GM21390 (cell line): ENCODE measurements around the gene NPM3.
"Not testable (repeated sequence)": the region's sequence is repeated elsewhere in the genome, so short reads cannot be mapped to it uniquely, and the experiment has no call there.

Experiments used
- ATAC-seq: cut with Tn5 transposase; IDR thresholded peaks from one replicate; pipeline ENCODE4 v1.9.1; 2021; ENCODE audit not compliant: unreplicated experiment

The NPM3 gene

DNA sequence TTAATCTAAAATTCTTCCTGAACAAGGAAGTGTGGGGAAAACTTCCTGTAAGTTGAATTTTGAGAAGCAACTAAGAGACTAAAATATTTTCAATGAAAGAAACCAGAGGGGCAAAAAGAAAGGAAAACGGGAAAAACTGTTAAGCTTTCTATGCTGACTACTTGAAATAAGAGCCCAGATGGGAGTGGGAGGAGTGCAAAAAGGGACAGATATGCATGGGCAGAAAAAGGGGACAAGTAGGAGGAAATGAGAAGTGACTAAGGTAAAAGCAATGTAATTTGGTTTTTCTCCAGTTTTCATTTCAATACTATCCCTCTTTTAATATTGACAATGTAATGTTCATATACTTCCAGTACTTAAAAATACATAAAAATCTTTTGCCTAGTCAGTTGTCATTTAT is 23.9 kb upstream of the NPM3 start:
- ATAC-seq = no peak

DNA sequence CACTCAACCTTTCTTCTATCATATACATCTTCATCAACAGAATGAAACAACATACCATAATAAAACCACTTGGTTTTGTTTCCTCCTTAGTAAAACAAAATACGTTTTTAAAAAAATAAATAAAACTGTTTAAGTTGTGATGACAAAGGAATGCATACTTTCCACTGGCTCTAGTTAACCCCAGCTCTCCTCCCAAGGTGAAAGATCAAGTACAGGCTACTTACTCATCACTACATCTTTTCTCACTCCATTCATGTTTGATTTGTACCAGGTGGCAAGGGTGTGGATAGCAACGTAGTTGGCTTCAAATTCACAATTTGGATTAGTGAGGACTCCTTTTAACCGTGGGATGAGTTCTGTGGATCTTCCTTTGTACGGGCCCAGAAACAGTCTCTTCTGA is 20.3 kb upstream of the NPM3 start:
- no peak for ATAC-seq

DNA sequence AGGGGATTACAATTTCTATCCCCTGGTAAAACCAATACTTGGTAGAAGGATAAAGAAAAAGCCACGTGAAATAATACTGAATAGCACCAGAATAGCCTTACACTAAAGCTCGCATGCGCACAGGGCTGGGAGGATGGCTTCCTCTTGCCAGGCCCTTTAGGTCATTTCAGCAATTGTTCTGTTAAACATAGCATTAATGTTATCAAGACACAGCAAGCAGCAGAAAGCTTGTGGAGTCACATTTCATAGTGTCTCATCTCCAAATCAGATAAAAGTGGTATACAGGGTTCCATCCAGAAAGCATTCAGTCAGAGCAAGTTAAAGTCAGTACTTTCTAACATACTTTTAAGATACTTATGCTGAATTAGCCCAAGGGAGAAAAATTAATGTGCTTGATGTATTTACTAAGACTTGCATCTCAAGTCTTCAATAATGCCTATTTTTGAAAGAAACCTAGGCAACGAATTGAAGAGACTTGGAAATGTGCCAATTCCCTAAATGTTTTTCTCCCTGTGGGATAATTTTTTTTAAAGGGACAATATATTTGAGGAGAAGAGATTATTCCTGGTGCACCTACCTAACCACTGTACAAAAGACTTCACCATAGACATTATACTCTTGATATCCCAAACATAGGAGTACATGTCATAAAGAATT is 14.3 kb upstream of the NPM3 start:
- no peak for ATAC-seq

DNA sequence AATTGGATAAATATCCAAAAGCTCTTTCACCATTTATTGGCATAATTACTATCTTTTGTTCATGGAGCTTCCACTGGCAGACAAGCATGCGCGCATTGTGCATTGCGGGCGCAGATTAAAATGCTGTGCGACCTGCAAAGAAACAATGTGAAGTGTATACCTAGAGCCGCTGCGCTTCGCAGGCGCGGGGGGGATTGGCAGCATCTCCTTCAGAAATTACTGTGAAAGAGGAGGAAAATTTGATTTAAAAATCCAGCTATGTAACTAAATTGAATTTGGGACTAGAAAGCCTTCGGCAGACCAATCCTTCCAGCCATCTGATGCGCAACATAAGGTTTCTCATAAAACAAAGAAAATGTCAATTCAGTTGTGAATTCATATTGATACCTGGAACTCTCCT is 10.3 kb upstream of the NPM3 start:
- no peak for ATAC-seq

DNA sequence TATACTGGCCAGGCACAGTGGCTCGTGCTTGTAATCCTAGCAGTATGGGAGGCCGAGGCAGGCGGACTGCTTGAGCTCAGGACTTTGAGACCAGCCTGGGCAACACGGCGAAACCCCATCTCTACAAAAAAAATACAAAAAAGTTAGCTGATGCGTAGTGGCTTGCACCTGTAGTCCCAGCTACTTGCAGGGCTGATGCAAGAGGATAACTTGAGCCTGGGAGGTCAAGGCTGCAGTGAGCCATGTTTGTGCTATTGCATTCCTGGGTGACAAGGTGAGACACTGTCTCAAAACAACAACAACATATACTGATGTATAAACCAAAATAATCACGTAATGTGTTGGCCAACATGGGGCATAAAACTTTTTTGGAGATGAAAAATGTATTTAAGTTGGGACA is 6.4 kb upstream of the NPM3 start:
- ATAC-seq = no peak

DNA sequence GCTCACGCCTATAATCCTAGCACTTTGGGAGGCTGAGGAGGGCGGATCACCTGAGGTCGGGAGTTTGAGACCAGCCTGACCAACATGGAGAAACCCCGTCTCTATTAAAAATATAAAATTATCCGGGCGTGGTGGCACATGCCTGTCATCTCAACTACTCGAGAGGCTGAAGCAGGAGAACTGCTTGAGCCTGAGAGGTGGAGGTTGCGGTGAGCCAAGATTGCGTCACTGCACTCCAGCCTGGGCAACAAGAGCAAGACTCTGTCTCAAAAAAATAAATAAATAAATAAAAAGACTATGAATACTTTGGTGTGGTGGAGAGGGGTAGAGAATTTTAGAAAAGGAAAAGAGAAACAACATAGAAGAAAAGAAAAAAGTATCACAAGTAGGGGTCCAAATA is 6.0 kb upstream of the NPM3 start:
- ATAC-seq = not testable (repeated sequence)

DNA sequence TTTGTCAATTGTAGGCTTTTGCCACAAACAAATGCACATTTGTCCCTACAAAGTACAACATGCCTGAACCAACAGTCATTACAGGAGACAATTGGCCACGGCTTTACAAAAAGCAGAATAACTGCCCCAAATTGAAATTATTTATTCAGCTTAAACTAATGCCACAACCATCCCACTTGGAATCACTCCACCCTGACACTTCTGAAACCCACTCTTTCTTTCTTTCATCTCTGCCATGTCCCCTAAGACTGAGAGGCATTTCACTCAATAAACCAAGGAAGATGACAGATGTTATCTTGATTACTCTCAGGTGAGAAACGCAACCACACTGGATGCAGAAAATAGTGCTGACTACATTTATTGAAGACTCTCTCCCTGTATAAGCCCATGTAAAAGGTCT is 2.6 kb upstream of the NPM3 start:
- ATAC-seq = no peak

DNA sequence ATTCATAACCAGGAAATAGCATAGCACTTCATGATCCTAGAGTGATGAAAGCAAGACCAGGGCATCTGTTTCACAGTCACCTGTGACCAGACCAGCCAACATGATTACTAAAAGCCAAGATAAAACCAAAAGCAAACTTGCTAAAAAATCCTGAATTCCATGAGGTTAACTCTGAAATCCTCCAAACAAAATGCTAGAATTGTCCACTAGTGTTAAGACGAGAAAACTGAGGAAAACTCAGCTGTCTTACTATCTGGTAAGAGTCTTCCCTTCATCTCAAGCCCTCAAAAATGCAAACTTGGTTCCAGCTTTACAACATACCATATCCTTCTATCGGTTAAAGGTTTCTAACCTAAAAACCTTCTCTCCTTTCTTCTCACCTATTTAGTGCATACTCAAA is 1.3 kb upstream of the NPM3 start:
- ATAC-seq = no peak

DNA sequence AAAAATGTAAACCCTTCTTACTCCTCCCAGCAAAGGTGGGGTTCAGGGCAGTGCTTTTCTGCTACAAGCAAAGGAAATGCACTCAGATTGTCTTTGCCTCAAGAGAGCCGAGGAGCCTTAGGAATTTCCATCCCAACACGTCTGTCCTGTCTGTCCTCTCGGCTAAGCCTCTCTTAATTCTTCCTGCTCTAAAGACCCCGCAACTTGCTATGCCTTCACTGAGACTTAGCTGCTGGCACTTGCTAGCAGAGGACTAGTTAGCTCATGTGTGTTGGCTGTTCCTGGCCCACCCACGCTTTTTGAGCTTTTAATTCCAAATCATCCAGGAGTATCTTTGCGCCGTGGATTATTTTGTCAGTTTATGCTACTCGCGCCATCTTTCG is 481 bp upstream of the NPM3 start:
- no peak for ATAC-seq

DNA sequence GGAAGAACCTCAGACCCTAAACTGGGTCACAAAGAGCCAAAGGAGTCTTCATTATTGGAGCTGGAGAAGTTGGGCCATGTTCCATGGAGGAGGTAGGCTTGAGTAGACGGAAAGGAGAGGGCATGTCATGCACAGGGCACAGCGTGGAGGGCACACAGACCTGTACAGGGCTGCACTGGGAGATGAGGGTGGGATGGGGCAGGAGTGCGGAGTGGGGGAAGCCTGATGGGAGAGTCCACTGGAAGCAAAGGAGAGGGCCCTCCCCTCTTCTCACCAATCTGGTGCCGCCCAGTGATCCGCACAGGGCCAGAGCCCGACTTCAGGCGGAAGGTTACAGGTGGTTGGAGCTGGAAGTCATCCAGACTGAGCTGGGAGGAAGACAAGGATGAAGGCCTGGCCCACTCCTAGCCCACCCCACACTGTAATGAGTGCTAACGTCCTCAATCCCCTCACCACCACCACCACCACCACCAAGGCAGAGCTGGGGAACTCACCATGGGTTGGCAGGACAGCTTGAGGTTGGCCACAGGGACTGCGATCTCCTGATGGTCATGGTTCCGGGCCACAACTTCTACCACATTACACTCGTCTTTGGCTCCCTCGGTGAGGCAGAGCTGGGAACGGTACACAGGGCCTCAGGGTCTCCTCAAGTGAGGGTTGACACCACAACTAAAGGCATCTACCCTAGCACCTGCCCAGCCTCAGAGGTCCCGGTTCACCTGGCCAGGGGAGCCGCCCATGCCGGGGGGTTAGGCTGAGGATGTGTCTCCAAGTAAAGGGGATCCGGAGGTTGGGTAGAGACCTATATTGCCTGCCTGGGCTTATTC is 1.0 kb downstream of the NPM3 start:
- ATAC-seq = no peak

DNA sequence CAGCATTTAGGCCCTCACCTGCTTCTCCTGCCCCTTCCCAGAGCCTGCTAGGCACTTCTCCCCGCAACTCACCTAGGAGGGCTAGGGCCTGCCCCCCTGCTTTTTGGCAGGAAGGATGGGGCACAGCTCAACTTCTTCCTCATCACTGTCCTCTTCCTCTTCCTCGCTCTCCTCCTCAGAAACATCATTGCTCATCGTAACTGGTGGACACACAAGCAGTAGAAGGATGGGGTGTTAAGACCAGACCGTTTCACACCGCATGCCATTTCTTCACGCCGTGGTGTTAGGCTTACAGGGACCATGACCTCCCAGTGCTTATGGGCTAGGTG is 1.6 kb downstream of the NPM3 start:
- no peak for ATAC-seq

DNA sequence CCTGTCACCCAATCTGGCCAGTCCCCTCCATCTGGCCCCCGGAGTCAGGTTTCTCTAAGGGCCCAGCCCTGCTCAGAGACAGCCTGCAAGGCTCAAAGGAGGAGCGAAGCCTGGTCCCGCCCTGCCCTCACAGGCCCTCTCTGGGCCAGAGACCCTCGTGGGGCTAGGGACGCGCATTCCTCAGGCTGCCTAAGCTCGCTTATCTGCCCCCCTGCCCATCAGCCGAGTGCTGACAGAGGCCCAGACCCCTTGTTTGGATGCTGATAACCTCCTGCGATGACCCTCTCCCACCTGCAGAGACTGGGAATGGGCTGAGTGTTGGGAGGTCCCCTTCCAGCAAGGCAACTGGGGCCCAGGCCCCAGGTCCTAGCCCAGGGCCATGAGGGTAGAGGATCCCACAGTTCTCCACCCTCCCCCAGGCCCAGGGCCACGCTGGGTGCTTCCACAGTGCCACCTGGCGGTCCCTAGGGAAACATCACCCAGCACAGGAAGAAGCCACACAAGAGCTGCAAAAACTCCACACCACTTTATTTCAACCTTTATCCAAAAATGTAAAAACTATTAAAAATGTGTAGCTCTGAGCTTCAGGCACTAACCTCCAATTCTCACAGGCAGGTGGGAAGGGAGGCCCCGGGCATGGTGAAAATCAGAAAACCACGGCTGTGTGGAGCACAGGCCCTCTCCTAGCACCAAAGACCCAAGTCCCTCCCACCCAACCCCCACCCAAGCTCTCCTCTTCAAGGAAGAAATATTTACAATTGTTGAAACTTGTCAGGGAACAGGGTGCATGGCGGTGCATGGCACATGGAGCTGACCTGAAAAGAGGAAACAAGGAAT is 2.2 kb downstream of the NPM3 start:
- no peak for ATAC-seq

DNA sequence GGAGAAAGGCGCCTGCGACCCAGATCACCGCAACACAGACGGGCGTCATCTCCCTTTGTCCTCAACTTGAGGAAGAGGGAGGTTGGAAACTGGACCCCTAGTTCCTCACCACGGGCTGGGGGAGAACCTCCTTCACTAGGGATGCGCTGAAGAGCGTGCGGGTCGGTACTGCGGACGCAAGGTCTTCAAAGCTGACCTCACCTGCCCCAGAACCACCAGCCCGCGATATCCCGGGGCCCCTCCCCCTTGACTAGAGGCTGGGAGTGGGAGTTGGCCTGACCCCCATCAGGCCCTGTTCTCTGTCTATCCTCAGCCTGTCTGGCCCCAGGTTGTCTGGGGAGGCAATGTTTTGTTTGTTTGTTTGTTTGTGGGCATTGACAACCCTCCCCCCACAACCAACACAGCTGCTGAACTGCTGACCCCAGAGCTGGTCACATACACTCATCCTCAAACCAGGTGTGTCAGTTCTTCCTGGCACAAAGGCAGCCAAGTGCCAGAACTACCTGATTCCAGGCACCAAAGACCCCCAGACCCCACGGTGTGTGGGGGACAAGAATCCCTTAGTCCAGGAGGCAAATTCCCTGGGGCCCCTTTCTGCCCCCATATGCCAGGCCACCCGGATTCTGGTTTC is 2.9 kb downstream of the NPM3 start:
- no peak for ATAC-seq

DNA sequence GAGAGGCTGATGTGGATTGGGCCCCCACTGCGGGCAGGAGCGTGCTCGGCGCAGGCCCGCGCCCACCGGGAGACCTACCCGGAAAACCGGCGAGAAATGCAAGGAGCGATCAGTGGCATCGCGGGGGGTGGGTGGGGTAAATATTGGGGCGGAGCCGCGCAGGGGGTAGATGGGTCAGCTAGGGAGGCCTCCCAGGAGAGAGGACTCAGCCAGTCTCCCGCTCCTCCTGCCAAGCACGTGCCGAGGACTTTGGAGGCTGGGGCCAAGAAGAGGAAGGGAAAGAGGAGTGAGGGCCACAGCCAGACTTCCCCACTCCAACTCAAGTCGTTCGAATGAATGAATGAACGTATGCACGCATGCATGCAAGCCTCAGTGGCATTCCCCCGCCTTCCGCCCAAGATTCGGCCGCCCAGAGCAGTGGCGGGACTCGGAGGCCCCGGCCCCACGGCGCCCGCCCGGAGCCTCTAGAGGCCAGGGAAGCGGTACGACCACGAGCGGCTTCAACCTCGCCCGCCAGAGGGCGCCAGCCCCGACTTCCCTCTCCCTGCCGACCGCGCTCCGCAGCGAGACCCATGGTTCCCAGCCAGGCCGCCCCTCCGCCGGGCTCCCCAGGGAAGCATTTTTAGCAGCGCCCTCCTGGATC is 3.6 kb downstream of the NPM3 start:
- no peak for ATAC-seq

DNA sequence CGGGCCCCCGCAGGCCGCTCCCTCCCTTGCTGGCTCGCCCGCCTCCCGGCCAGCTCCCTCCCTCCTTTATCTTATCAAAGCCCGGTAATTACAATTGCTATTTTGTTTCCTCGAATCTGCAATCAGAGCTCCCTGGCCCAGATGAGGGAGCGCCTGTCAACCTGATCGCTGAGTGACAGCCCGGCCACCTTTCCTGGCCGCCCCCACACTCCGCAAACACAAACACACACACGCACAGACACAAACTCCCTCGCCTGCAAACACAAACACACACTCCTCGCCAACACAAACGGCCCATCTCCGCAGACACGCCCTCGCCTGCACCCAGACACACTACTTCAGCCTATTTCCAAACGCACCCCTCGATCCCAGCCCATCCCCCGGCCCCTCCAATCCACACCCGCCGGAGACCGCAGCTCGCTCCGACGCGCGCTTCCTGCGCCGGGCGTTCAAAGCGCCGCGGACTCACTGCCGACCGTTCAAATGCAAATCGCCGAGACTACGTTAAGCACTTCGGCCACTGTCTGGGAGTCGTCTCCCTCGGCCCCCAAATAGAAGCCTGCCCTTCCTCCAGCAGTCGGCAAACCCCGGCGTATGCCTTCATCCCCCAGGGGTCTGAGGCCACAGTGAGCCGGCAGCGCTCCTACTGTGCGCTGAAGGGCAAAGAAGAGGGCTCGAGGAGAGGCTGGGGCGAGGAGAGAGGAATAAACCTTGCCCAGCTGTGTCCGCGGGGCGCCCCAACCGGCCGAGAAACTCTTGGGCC is 4.3 kb downstream of the NPM3 start:
- no peak for ATAC-seq

DNA sequence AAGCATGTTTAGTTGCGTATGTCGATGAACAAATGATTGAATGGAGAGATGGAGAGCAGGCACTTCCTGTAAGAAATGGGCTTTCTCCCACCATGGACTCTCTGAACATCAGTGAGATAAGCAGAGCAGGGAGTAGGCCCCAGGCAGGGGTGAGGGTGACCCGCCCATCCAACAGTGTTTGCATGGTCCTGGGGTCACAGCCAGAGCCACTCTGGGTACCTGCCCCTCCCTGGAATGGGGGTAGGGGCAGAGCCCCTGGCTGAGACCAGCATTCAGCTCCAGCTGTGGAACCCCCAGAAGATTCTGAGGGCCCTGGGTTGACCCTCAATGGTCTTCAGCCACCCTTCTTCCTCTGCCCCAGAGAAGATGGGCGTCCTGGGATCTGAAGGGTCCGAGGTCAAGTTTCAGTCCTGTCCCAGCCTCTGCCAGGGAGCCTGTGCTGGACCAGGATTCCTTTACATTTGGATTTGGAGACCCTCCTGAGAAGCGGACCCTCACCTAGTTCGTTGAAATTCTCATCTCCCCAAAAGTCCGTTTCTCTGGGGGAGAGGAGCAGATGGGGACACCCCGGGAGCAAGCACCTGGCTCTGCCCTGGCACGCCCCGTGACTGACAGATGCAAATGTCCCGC is 5.0 kb downstream of the NPM3 start:
- no peak for ATAC-seq

DNA sequence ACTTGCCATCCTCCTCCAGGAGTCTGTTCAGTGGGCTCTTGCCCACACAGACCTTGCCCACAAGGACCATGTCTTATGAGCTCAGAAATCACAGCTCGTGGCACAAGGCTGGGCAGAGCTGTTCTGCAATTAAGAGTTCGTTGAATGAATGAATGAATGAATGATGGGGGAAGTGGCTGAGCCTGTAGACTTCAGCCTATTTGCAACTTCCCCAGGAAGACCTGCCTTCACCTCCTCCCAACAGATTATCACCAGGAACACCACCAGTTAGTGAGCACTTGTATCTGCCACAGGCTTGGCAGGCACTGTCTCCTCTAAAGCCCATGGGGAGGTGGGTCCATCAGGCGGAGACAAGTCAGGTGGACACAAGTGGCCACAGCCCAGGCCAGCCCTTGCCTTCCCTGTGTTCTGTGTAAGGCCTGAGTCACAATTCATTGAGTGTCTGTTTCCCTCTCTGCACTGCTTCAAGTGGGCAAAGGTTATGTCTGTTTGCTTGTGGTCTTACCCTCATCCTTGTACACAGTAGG is 5.6 kb downstream of the NPM3 start:
- no peak for ATAC-seq

DNA sequence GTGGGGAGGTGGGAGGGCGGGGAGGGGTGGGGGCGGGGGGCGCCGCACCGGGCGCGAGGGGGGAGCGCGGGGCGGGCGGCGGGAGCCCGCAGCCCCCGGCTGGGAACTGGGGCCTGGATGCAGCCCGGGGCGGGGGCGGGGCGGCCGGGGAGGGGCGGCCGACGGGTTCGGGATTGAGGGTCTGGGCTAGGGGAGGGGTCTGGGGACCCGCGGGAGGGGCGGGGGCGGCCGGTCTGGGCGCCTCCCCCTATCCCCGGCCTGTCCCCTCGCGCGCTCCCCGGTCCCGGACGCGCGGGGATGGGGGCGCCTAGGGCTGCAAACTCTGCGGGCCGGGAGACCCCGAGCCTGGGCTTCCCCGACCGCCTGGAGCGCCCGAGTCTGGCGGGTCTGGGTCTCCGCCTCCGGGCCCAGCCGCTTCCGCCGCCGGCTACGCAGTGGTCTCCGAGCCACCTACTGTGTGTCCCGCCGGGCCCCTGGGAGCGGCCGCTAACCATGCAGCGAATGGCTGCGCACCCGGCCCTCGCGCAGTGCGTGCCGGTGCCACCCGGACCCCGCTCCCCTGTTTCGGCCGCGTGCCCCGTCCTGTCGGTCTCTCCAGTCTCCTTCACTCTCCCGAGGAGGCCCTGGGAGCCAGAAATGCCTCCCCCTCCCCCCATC is 7.0 kb downstream of the NPM3 start:
- no peak for ATAC-seq
